ENCODE results near the gene RIOK3.
A peak's percentile ranks its signal among the peaks of the same experiment; 100 is the strongest.
"Not testable (repeated sequence)": the region's sequence is repeated elsewhere in the genome, so short reads cannot be mapped to it uniquely, and the experiment has no call there.

RIOK3 gene

DNA sequence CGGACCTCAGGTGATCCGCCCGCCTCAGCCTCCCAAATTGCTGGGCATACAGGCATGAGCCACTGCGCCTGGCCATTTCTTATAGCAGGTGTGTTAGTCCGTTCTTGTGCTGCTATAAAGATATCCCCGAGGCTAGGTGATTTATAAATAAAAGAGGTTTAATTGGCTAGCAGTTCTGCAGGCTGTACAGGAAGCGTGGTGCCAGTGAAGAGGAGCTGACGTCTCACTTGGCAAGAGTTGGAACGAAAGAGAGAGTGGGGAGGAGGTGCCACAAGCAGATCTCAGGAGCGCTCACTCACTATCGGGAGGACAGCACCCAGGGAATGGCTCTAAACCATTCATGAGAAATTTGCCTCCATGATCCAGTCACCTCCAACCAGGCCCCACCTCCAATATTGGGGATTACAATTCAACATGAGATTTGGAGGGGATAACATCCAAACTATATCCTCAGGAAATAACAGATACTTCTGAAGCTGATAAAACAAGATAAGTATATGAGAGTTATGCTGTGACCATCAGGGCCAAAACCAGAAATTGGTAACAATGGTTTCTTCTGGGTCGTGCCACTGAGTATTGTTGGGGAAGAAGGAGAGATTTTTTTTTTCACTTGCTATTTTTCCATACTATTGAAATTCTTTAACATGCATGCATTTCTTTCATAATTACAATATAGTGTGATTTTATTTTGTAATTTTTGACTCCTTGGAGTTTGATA is 42.8 kb downstream of the RIOK3 start:
- peak; percentile 26 for DNase-seq (ENCODE audit: low spot score)

DNA sequence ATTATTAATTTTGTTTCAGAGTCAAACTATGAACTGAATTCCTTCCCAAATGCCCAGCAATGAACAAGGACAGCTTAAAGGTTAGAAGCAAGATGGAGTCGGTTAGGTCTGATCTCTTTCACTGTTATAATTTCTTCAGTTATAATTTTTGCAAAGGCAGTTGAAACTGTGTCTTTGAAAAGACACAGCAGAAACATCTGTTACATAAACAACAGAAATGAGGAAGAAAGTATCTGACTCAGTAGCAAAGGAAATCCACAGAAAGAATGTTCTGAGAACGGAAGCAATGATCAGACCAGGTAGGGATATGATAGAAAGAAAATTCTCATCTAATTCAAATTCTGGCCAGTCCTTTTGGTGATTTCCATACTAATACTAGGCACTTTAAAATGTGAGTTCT is 45.0 kb downstream of the RIOK3 start:
- no peak for DNase-seq (ENCODE audit: low spot score)

DNA sequence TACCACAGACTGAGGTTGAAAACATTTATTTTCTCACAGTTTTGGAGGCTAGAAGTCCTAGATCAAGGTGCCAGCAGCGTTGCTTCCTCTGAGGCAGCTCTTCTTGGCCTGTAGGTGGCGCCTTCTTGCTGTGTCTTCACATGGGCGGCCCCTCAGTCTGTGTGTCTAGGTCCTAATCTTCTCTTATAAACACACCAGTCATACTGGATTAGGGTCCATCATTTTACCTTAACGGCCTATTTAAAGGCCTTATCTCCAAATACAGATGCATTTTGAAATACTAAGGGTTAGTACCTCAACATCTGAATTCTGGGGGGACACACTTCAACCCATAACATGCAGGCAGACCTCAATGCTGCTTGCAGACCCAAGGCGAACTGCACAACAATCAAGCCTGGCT is 45.8 kb downstream of the RIOK3 start:
- DNase-seq (ENCODE audit: low spot score), result peak; percentile 71

DNA sequence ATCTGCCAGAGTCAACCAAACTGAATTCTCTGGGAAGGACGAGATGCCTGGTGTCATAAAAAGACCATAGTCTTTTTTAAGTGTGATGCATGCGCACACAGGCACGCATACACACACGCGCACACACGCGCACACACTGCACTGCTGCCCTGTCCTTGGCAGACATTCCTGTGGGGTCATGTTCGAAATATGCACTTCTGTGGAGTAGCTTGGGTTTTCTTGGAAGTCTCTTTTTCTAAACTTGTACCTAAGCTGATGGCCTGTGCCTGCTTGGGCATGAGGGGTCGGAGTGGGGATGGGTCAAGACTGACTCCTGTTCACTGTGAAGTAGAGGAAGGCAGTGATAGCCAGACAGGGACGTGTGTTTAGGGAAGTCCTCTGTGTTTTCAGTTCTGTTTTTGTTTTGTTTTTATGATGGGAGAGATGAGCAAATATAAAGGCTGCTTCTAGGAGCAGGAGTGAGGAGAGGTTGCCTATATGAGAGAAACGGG is 46.2 kb downstream of the RIOK3 start:
- no peak for DNase-seq (ENCODE audit: low spot score)

DNA sequence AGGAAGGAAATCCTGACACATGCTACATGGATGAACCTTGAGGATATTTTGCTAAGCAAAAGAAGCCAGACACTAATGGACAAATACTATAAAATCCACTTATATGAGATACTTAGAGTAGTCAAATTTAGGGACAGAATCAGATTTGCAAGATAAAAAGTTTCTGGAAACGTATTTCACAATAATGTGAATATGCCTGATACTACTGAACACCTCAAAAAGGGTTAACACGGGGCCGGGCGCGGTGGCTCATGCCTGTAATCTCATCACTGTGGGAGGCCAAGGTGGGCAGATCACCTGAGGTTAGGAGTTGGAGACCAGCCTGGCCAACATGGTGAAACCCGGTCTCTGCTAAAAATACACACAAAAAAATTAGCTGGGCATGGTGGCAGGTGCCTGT is 48.5 kb downstream of the RIOK3 start:
- no peak for DNase-seq (ENCODE audit: low spot score)

DNA sequence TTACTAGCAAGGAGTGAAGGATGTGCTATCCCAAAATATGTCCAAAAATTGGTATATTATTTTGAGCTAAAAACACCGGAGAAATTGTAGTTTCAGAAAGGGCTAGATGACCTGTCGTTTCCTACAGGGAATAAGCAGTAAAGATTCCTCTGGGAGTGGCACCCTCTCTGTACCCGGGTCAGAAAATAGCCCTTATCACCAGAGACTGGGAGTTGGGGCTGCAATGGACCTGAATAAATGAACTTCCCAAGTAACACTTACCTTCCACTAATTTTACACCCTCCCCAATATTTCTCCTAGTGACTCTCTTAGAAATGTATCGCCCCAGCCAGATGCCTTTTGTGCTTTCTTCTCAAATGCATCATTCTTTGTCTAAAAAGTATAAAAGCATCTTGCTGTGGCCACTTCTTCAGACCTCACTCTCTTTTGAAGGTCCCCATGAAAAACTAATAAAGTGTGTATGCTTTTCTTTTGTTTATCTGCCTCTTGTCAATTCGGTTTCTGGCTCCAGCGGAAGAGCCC is 49.5 kb downstream of the RIOK3 start:
- DNase-seq (ENCODE audit: low spot score), result no peak

DNA sequence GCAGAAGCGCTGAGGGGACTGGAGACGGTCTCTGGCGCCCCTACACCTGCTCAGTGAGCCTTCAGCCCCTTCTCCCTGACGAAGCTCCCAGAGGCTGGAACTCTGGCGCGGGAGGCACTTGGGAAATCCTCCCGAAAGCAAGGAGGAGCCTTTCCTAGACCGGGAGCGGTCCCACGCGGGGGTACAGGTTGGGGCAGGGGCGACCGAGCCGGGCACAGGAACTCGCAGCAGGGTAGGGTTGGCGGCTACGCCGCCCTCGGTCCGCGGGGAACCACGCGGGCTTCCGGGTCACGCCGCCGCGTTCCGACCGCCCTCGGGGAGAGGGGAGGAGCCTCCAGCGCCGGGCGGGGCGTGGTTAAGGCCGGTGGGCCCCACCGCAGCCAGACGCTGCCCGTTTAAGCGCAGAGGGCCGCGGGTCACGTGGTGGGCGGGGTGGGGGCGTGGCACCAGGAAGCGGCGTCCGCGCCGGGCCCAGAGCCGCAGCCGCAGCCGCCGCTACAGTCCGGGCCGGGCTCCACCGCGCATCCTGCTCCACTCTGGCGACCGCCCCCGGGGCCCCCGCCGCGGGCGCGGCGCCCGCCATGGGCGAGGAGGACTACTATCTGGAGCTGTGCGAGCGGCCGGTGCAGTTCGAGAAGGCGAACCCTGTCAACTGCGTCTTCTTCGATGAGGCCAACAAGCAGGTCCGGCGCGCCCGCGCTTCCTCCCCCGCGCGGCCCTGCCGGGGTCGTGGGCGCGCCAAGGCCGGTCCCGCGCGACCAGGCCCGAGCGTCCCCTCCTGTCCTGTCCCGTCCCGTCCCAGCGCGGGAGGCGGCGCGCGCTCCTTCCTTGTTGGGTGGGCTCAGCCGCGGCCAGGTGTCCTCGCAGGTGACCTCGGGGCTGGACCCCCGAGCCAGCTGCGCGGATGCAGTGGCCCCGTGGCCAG is 50.2 kb downstream of the RIOK3 start, which contains the start of gene RMC1:
RMC1 (plus strand) TSS at position 474 of the 925 bp plus-strand sequence; CDS start at position 582, 108 bp downstream.
- peak; percentile 90 for DNase-seq (ENCODE audit: low spot score)

DNA sequence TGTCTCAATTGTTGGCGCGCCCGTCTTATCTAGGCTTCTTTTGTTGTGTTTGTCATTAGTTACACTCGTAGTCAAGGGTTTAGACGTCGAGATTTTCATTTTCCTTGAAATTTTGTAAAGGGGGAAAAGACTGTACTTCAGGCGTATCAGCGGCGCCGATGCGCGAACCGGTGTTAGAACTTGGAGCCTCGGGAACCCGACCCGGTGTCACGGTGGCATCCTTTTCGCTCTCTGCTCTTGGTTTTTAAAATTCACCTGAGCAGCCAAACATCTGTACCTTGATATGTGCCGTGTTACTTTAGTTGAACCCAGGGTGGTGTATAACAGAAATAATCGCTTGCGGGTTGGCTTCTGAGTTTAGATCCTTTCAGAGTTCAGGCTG is 50.9 kb downstream of the RIOK3 start:
- no peak for DNase-seq (ENCODE audit: low spot score)

DNA sequence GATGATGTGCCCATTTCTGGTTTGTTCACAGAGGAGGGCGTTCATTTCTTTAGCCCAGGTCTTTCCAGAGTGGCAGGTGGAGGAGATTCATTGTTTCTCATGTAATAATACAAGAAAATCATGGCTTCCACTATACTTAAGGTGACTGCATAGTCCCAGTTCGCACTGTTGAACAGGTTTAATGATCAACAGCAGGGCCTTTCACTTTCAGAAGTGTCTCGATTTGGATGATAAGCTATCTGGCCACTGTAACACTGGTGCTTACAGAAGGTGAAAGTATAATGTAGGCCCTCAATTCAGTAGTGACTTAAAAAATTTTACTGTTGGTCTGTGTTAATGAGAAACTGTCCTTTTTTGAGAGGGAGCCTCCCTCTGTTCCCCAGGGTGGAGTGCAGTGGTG is 51.6 kb downstream of the RIOK3 start:
- no peak for DNase-seq (ENCODE audit: low spot score)

DNA sequence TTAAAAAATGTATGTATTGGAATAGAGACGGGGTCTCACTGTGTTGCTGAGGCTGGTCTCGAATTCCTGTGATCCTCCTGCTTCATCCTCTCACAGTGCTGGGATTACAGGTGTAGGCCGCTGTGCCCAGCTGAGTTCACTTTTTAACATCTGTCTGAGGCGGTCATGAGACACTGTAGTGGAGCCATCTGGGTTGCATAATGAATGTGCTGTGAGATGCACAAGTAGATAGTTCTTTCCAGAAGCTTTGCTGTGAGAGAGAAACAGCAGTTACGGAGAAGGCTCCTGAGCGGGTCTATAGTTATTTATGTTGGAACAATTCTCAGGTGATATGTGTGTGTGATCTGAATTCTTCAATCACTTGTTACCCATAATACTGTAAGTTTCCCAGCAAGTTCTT is 53.3 kb downstream of the RIOK3 start:
- DNase-seq (ENCODE audit: low spot score), result no peak

DNA sequence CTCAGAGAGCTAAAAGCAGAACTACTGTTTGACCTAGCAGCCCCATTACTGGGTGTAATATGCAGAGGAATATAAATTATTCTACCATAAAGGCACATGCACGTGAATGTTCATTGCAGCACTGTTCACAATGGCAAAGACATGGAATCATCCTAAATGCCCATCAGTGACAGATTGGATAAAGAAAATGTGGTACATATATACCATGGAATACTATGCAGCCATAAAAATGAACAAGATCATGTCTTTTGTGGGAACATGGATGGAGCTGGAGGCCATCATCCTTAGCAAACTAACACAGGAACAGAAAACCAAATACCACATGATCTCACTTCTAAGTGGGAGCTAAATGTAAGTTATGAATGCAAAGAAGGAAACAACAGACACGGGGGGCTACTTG is 57.8 kb downstream of the RIOK3 start:
- DNase-seq (ENCODE audit: low spot score), result not testable (repeated sequence)

DNA sequence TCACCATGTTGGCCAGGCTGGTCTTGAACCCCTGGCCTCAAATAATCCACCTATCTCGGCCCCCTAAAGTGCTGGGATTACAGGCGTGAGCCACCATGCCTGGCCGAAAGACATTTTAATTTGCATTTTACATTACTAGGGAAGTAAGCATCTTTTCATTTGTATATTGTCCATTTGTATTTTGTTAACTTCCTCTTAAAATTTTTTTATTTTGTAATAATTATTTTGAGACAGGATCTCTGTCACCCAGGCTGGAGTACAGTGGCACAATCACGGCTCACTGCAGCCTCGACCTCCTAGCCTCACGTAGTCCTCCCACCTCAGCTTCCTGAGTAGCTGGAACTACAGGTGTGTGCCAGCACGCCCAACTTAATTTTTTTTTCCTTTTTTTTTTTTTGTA is 59.1 kb downstream of the RIOK3 start:
- DNase-seq (ENCODE audit: low spot score), result not testable (repeated sequence)

DNA sequence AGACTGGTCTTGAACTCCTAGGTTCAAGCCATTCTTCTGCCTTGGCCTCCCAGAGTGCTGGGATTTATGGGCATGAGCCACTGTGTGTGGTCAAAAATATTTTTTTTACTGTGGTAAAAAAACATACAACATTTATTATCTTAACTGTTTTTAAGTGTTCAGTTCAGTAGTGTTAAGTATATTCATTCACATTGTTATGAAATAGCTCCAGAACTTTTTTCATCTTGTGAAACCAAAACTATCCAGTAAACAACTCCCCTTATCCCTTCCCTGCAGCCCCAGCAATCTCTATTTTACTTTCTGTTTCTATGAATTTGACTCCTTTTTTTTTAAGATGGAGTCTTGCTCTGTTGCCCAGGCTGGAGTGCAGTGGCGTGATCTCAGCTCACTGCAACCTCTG is 59.6 kb downstream of the RIOK3 start:
- no peak for DNase-seq (ENCODE audit: low spot score)

DNA sequence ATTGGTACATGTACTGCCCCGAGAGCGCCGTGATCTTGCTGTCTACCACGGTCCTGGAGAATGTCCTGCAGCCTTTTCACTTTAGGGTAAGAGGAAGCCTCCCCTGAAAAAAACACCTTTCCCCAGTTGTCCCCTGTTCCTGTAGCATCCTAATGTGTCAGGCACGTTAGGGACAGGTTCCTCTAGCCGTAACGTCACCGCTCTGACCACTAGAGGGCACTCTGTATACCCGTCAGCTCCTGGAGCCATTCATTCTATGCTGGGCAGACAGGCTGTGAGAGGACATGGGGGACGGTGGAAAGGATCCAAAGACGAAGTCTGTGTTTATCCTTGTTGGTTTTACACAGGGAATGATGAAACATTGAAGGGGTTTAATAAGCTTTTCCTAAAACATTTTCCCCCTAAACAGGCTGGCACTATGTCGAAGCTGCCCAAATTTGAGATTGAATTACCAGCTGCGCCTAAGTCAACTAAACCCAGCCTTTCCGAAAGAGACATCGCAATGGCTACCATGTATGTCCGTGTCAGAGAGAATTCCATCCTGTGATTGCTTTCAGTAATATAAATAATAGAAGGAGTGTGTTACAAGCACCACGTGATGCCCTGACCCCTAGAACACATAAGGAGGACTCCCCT is 62.9 kb downstream of the RIOK3 start:
- peak; percentile 90 for DNase-seq (ENCODE audit: low spot score)

DNA sequence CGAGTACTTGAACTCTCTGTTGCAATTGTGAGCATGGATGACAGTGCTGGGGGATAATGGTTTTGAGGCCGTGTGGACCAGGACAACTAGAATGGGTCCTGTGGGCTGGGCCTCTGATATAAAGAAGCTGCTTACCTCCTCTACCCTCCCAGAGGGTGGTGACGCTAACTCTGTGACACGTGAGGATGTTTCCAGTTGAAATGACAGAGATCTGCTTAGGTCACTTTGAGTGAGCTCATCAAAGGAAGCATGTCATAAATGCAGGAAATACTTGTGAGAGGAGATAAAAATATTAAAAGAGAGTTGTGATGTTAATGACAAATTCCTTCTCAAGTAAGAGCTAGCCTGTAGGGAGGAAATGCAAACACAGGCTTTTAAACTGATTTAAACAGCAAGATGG is 66.6 kb downstream of the RIOK3 start:
- DNase-seq (ENCODE audit: low spot score), result no peak

DNA sequence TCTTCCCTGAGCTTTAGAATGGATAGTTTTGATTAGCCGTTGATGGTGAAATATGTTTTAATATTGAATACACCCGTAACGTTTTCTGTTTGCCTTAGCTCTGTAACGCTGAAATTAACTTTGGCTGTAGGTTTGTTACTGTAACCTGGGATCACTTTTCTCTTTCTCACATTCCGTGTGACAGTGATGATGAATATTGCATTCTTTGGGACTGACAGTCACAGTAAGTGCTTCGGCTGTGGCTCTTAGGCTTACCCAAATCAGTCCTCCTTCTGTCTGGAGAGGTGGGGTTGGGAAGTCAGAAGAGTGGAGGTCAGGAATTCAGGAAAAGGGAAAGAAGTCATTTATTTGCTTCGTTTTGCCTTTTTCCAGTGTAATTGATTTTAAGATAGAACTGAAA is 68.2 kb downstream of the RIOK3 start:
- DNase-seq (ENCODE audit: low spot score), result no peak

DNA sequence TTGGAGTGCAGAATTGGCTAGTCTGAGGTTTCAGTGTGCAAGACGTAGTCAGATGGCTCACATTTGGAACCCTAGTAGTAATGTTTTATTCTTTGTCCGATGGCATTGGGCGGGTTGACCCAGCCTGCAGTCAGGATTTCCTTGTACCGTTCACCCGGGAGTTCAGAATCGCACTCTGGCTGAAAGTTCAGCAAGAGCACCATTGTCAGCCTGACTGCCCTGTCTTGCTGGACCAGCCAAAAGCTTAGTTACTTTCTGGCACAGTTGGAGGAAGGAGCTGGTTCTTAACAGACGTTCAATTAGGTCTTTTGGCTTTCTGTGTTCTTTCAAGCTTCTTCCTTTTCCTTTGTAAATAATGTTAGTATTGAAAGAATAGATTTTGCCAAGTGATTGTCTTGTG is 68.8 kb downstream of the RIOK3 start:
- DNase-seq (ENCODE audit: low spot score), result no peak

DNA sequence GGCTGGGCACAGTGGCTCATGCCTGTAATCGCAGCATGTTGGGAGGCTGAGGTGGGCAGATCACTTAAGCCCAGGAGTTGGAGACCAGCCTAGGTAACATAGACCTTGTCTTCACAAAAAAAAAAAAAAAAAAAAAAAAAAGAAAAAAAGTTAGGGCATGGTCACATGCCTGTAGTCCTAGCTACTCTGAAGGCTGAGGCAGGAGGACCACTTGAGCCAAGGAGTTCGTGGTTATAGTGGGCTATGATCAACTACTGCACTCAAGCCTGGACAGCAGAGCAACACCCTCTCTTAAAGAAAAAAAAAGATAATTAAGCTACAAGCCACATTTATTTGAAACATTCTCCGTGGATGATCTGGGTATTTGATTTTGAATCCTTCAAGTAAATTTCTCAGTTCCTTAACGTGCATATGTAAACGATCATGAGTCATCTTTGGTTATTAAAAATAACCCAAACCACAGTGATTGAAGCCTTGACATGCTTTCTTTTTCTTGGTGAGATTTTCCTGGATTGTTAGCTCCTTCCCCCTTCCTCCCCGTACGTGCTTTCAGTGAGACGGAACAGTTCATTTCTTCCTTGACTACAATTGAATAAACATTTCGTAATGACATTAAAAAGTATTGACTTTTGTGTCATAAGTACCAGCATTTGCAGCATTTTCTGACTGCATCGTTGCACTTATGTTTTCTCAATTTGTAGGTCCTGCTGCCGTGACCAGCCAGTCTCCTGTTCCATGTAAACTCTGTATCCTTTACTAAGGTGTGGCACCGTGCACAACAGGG is 70.5 kb downstream of the RIOK3 start:
- DNase-seq (ENCODE audit: low spot score), result no peak

DNA sequence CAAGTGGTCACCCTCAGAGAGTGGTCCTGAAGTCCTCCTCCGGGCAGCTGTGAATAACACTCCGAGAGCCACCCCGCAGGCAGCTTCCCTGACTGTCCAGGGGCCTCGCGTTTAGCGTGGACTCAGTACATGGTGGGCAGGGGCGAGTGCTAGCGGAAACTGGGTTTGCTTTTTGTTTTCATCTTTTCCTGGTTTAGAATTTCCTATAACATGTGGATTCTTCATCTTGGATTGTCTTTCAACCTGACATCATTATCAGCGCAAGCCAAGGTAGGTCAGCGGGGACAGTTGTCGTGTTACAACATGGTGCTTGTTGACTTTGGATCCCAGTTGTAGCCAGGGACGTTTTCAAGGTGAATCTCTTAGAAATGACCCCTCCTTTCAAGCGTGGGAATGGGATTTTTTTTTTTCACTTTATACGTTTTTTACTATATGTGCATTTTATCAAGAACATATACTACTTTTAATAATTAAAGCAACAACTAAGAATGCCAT is 71.2 kb downstream of the RIOK3 start:
- DNase-seq (ENCODE audit: low spot score), result no peak

DNA sequence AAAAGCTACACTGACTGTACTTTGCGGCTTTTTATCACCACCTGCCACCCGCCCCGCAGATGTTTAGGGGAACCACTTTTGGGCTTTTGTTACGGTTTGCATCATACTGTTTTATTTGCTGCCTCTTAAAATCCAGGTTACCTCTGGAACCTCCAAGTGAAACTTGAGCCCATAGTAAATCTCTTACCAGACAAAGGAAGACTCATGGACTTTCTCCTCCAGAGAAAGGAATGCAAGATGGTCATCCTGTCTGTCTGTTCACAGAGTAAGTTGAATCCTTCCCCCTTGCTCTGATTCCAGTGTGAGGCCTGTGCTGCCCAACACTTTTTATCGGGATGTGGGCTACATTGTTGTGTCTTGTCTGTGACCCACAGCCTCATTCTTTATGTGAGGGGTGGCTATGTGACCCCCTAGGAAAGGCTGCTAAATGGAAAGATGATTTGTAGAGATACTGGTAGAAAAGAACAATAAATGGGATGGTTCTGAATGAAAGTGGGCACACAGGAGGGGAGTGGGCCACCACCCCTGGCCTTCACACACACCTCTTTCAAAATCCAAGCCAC is 73.5 kb downstream of the RIOK3 start:
- no peak for DNase-seq (ENCODE audit: low spot score)
